NCI-H510A (cell line): Measurements from ENCODE around the gene INKA2.

Experiments
- DNase-seq: peaks from one replicate; lab custom pipeline; 2025; lab: John Stamatoyannopoulos, UW

INKA2 gene

DNA sequence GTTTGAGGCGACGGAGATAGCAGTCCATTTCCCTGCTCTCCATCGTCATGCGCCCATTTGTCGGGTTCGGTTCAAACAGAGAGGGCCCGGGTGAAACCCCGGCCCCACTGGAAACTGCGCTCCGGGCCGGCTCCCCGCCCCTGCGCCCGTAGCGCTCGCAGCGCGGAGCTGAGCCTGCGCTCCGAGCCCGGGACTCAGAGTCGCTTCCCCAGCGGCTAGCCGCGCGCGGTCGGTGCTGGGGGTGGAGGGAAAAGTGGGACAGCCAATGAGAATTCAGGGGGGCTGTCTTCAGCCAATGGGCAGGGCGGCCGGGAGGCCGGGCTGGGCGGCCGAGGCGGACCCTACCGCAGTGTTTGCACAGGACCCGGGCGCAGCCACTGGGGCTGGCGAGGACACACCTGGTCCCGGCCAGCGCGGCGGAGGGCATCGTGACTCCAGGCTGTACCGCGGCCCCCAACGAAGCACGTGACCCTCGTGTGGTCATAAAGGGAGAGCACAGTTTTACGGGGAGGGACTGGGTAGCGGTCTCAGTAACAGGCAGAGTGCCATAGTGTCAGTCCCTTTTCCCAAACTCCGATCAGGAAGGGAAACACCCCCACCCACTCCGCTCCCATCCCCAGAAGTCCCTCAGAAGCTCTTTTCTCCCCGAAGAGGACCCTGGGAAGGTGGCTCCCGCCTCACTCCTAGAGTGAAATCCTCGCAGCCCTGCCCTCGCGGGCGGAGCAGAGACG is at the start of gene INKA2:
Gene INKA2, minus strand, starts transcription at position 202 of the 731 bp plus-strand sequence. Its CDS starts 153 bp downstream, at position 49.
- DNase-seq = peak; percentile 94

DNA sequence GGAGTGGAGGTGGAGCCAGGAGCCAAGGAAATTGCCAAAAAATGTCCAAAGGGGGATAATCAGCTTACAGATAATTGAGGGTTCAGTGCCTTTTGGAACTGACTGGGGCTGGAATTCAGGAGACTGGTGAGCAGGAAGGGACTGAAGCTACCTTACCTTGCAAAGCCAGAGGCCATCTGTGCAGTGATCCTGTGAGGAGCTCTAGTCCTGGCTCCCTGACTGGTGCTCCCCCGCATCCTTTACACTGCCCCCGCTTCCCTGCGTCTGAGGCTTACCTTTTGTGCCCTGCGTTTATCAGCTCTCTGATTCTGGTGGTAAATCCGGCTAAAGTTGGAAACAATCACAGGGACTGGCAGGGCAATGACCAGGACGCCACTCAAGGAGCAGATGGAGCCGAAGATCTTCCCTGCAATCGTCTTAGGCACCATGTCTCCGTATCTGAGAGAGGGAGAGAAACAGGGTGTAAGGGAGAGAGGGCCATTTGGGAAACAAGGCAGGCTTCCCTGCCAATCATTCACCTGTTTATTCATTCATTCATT is 47.5 kb upstream of the INKA2 start:
- no peak for DNase-seq

DNA sequence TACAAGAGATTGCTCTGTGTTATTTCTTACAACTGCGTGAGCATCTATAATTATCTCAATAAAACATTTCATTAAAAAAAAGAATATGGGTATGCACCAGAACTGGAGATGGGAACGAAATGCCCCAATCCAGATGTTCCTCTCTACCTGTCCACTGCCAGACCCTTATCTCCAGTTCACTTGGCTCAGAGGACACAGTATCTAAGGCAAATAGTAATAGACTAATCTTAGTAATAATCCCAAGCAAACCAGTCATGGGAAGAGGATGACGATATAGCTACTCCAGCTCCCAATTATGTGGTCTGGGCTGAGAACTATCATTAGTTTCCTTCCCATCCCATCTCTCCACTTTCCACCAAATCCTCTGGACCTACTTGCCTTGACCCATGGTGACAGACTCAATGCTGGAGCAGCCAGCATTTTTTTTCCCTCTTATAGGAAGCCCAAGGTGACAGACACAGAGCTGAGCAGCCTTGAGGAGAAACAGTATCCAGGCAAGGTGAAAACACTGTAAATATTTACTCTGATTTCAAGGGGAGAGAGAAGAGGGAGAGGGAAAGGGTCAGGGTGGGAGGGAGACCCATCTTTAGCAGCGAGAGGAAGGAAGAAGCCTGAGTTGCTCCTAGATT is 45.2 kb upstream of the INKA2 start:
- DNase-seq = no peak

DNA sequence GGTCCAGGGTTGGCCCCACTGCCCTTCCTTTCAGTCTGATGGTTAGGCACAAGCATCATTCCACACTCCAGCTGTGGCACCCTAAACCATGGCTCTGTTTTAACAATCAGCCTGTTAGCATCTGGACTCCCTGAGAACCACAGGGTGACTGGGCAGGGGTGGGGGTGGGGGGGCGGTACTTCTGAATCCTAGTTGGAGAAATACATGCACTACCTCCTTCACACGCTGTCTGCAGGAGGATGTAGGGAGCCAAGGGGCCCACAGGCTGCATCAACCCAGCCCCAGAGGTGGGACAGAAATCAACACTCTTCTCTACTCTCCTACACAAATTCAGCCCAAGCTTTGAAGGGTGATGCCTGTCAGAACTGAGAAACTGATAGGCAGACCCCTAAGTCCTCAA is 40.4 kb upstream of the INKA2 start:
- DNase-seq = no peak

DNA sequence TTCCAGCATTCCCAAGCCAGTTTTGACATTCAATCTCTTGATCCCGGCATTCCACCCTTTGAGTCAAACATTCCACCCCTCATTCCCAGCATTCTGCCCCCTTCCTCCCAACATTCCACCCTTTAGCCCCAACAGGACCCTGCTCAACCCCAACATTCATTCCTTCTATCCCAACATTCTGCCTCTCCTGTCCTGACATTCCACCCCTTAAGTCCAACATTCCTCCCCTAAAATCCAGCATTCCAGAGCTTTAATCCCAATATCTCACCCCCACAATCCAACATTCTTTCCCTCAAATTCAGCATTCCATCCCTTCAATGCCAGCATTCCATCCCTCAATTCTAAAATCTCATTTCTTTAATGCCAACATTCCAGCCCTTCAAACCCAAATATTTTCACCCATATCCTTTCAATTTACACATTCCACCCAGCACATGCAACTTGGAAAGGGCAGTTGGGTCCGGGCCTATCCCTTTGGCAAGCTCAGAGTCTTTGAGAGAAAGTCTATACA is 39.4 kb upstream of the INKA2 start:
- no peak for DNase-seq

GRCh38 chr1:111778066-111778465 is 38.9 kb upstream of the INKA2 start:
- no peak for DNase-seq

- DNase-seq = no peak
Measured at GRCh38 chr1:111777301-111777700, 38.1 kb upstream of the INKA2 start.

GRCh38 chr1:111776861-111777260 is 37.7 kb upstream of the INKA2 start:
- no peak for DNase-seq

DNA sequence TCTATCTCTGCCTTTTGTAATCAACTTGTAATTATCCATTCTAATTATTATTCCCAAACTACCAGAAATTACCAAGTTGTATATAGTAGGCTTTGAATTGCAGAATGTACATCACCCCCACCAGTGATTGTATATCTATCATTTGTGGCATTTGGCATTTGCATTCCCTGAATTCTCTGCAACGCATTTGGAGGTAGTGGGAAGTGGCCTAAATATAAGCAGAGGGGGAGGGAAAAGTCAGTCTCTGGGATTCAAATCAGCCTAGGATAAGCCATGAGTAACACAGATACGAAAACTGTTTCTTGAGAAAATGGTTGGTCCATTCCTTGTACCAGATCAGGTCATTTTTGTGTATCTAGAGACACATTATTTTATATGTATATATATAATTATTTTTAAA is 37.2 kb upstream of the INKA2 start:
- DNase-seq = no peak

DNA sequence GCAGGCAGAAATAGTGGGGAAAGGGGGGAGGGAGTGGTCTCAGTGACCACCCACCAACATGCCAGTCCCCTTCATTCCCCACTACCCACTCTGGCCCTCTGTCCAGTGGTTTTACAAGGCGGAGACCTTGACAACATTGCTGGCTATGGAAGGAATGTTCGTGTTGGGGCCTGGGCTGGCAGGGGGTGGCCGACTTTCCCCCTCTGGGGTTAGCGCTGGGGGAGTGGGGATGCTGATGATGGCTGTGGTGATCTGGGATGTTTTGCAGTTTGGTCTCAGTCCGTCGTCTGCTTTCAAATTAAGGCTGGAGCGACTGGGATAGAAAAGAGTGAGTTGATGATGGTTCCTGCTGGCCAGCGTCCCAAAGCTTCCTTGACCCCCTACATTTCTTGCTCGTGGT is 36.8 kb upstream of the INKA2 start:
- DNase-seq = no peak

DNA sequence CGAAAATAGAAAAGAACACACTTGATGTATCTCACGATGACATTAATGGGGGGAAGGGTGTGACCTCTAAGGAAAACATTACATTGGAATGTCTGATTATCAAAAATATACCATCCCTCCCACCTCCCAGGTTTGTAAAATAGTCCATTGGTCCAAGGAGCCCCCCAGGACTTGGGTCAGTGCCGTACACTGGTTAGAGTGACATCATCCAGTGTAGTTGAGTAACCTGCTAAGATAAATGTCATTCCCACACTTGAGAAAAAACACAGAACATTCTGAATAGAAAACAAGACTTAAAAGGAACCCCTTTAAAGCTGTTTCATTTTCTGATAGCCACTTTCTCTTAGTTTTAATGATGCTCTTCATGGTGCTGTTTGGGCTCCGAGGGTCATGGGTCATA is 31.7 kb upstream of the INKA2 start:
- DNase-seq = no peak

DNA sequence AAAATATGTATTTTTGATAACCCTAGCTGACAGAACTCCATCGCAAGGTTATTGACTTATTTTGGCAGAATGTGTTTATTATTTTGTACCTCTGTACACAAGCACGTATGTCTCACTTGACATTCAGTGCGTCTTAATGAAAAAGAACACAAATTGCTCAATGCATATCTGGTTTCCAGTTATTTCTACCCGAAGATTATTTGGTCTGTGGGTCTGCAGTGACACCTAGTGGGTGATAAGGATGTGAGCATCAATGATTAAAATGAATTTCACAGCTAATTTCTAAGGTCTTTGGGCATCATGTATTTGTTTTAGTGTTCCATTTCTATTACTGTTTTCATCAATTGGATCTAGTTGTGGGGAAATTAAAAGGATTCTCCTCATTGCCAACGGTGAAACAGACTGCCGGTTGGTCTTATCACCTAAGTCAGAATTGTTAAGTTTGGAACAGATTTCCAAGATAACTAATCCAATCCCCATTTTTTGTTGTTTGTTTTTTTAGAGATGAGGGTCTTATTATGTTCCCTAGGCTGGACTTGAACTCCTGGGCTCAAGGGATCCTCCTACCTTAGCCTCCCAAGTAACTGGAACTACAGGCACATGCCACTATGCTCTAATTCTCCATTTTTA is 30.4 kb upstream of the INKA2 start:
- no peak for DNase-seq

GRCh38 chr1:111768625-111769024 is 29.4 kb upstream of the INKA2 start:
- no peak for DNase-seq

DNA sequence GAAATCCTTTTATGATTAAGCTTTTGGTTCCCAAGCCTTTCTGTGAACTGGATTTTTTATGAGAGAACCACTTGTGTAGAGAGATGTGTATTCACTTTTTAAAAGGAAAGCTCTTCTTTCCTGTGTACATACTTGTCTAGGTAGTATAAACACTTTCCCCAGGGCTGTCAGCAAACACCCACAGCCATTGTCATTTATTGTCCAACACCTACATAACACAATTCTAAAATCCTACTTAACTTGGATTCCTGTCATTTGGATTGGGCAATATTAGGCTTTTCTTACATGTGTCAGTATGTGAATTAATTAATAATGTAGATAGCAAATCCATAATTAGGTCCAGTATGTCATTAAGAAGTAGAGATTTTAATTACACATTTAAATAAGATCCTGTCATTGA is 28.8 kb upstream of the INKA2 start:
- peak; percentile 10 for DNase-seq

- DNase-seq = no peak
Measured at GRCh38 chr1:111762332-111762731, 23.1 kb upstream of the INKA2 start.

- no peak for DNase-seq
Measured at GRCh38 chr1:111761717-111762116, 22.5 kb upstream of the INKA2 start.

DNA sequence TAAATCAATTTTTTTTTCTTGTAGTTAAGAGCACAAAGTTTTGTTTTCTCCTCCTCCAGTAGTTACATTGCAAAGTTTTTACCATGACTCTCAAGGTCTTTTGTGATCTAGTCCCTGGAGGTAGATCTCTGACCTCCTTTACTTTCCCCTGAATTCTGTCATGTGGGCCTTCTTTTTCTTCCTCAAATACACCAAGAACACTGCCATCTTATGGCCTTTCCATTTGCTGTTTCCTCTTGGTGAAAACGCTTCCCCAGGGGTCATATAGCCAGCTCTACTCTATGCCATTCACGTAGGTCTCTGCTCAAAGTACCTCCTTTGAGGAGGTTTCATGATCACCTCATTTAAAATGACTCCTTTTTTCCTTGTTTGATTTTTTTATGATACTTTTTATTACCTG is 19.2 kb upstream of the INKA2 start:
- no peak for DNase-seq

DNA sequence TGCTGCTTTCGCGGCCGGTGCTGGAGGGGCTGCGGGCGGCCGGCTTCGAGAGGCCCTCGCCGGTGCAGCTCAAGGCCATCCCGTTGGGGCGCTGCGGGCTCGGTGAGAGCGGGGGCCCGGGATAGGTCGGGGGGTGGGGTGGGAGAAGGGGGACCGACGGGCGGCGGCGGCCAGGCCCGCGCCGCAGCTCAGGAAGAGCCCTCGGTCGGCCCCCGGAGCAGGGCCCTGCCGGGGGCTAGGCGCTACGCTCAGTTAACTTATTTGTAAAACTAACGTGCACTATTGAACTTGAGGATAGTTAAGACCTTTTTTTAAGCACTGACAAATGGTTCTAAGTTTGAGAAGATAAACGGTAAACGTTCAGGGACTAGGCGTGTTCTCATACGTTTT is 16.9 kb upstream of the INKA2 start:
- DNase-seq = no peak

GRCh38 chr1:111755331-111756123 is 16.3 kb upstream of the INKA2 start, which contains the start of gene DDX20:
DDX20 (plus strand) TSS chr1:111755901; CDS start chr1:111755925, 24 bp downstream.
- peak; percentile 87 for DNase-seq

DNA sequence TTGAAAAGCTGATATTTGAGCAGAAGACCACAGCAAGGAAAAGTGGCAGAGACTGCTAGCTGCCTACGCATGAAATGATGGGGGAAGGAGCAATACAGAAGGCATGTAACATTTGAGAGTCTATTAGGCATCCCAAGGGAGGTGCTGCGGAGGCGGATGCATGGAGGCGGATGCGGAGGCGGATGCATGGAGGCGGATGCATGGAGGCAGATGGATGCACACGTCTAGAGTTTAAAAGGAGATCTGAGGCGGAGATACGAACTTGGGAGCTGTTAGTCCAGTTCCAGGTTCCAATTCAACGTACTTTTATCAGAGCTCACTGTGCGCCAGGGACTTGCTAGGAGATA is 15.8 kb upstream of the INKA2 start:
- DNase-seq = peak; percentile 63

GRCh38 chr1:111751906-111752575 is 12.8 kb upstream of the INKA2 start:
- DNase-seq = no peak

- no peak for DNase-seq
Measured at GRCh38 chr1:111750856-111751255, 11.7 kb upstream of the INKA2 start.
